ENCODE measurements around the gene PGF. TPM values are rescaled to one million over a fixed set of nuclear protein-coding genes. Genes with fewer than 3 reads are reported as not detected.

The PGF gene
- total RNA-seq, 1 experiment from 2014 or later = 82.3 TPM

DNA sequence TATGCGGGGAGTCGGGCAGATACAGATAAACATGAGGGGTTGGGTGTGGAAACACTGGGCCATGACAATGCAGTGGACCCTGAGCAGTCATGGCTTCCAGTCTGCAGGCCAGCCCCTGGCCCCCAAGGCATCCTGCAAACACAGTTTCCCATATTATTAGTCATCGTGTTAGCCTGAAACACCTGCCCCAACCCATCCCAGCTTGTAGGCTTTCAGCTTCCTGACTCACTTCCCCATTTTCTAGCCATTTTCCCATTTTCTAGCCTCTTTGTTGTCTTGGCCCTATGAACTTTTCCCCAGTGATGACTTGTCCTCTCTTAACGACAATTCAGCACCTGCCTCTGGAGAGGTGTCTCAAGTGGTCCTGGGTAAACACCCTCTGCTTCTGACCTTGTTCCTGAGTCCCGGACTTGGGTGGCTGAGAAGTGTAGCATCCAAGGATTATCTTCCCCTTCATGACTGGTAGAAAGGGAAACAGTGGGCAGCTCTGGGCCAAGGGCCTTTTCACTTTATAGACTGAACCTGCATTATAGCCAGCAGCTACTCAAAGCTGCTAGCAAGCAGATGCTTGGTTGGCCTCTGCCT is 4.3 kb upstream of the PGF start:
- peak; percentile 76 for DNase-seq (ENCODE audit: low read depth)

DNA sequence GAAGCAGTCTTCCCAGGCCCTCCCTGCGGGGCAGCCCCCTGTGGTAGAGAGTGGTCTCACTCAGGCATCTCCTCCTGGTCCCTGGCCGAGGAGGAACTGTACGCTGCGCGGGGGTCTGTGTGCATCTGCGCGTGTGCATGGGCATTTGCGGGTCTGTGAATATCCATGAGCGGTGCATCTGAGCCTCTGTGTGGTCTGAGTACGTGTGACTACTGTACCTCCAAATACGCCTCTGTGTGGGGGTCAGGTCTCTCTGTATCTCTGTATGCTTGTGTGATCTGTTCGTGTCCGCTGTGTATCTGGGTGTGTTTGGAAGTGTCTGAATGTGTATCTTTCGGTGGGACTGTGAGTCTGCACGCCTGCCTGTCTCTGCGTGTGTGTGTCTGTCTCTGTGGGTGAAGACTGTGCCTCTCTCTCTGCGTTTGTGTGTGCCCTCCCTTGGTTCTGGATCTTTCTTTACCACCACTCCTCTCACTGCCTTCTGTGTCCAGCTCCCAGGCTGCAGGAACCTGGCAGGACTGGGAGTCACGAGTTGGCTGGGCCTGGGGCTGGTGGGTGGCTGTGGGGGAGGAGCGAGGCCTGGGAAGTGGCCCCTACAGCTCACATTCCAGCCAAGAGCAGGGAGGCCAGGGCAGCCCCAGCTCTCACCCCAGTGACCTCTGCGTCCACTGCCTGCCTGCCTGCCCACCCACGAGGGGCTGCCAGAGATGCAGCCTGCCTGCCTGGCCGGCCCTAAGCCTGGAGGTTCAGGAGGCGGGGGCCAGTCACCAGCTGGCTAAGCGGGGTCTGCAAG is 1.1 kb upstream of the PGF start:
- DNase-seq (ENCODE audit: low read depth) = no peak

- DNase-seq (ENCODE audit: low read depth) = no peak
Observed at GRCh38 chr14:74956027-74956279, 556 bp upstream of the PGF start.

DNA sequence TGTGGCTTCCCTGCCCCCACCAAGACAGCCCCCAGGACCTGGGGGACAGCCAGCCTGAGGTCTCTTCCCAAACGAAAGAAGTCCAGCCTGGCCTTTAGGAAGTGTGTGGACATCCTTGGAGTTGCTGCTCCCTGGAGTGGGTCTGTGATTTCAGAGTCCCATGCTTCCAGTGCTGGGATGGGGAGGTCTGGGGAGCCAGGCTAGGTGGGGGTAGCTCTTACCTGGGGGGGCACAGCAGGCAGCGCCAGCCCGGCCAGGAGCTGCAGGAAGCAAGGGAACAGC is 509 bp downstream of the PGF start:
- DNase-seq (ENCODE audit: low read depth) = no peak

- DNase-seq (ENCODE audit: low read depth) = peak; percentile 37
Observed at GRCh38 chr14:74954232-74954946, 1.0 kb downstream of the PGF start.

- DNase-seq (ENCODE audit: low read depth) = no peak
Observed at GRCh38 chr14:74953686-74954085, 1.7 kb downstream of the PGF start.

DNA sequence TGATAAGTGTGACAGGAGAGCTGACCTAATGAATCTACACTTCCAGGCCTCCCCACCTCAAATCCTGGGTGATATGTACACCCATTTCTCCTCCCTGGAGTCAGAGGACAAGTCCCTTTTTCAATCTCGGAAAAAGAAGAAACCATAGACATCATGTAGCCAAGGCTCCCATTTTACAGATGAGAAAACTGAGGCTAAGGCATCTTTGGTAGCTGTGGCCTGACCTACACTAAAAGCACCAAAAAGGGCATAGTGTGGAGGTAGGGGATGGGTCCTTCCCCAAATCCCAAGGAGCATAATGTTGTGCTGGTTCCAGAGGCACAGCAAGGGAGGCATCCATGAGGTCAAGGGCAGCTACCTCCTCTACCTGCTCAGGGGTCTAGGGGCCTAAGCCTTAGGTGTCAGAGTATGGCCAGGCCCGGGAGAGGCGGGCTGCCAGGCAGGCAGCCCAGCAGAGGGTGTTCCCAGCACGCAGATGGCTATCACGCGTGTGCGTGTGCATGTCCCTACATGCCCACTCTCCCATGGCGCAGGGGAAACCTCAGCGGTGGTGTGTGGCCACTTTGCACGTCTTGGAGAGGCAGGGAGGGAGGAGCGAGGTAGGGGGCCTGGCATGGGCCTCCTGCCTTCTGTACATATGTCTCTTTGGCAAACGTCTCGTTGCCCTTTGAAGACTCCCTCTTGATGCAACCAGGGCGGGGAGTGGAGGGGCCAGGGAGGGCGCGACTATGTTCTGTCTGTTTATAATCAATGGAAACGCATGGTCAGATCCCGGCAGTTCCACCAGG is 2.5 kb downstream of the PGF start:
- no peak for DNase-seq (ENCODE audit: low read depth)

DNA sequence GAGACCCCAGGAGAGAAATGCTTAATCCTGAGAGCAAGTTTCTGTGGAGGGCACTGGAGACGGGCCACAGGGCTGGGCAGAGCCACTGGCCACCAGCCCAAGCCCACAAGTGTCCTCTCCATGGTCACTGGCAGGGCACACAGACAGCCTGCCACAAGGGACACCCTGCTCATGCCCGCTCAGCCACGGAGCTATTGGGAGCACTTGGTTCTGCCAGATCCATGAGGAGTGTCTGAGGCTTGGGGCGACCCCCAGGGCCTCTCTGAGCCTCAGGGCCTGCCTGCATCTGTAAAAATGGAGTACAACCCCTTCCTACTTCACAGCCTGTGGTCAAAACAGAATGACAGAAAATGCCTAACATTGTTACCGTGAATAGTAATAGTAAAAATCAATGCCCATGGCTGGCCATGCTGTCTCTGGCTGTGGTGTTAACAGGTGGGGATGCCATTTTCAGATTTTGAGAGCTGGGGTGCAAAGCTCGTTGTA is 3.2 kb downstream of the PGF start:
- no peak for DNase-seq (ENCODE audit: low read depth)

GRCh38 chr14:74951443-74952179 is 3.8 kb downstream of the PGF start:
- DNase-seq (ENCODE audit: low read depth) = no peak

GRCh38 chr14:74950795-74951442 is 4.5 kb downstream of the PGF start:
- no peak for DNase-seq (ENCODE audit: low read depth)

DNA sequence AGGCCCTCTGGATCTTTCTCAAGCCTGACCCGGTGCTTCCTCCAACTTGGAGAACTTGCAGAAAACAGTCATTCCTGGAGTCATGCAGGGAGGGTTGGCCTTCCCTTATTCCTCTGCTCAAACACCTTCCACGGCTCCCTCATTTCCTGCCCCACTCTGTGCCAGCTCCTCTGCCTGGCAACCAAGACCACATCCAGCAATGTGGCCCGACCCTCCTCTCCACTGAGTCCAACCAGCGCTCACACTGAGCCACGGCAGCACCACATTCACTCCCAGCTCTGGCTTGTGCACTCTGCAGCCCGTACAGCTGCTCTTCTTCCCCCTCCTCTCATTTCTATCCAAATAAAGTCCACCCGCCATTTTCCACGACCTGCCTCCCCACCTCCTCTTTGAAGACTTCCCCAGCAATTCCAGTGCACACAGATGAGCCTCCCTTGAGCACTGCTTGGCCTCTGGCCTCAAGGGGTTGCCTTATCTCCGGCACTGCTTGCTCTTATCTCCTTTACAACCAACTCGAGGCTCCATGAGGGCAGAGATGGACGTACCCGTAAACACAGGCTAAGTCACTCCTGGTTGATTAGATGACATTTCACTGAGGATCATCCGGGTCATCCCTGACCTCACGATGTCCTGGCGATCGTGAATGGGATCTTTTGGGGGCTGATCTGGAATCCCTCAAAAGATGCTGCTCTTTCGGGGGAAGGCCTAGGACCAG is 5.4 kb downstream of the PGF start:
- DNase-seq (ENCODE audit: low read depth) = no peak

GRCh38 chr14:74949191-74949601 is 6.2 kb downstream of the PGF start:
- no peak for DNase-seq (ENCODE audit: low read depth)

DNA sequence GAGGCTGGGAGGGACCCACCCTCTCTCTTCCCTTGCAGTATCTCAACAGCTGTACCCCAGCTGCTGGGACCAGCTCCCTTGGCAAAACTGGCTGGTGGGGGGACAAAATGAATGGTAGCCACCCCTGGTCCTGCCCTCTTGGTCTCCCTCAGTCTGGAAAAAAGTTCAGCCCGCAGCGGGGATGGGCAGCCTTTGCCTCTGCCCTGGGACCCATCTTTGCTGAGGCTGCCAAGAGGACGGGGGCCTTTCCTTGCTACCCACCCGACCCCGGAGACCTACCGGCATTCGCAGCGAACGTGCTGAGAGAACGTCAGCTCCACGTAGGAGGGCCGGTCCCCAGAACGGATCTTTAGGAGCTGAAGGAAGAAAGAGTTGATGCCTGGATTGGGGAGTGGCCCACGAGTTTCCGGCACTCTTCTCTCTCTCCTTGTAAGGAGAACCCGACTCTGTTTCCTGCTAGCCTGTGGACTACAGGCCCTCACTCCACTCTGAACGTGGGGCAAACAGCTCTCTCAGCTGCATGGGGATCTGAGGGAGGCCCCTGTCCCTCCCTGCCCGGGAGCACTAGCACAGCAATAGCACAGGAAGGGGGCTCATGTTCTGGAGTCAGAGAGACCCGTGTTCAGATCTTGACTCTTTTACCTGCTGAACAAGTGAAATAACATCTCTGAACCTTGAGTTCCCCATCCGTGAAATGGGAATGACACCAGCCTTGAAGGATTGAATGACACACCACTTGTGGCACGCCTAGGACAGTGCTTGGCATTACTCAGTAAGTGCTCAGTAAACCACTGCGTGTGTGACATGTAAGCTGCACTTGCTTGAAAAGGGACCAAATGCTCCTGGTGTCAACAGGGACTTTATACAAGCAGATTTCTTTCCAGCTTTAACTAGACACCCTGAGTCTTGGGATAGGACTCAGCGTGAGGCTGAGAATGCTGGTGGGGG is 6.9 kb downstream of the PGF start:
- no peak for DNase-seq (ENCODE audit: low read depth)

DNA sequence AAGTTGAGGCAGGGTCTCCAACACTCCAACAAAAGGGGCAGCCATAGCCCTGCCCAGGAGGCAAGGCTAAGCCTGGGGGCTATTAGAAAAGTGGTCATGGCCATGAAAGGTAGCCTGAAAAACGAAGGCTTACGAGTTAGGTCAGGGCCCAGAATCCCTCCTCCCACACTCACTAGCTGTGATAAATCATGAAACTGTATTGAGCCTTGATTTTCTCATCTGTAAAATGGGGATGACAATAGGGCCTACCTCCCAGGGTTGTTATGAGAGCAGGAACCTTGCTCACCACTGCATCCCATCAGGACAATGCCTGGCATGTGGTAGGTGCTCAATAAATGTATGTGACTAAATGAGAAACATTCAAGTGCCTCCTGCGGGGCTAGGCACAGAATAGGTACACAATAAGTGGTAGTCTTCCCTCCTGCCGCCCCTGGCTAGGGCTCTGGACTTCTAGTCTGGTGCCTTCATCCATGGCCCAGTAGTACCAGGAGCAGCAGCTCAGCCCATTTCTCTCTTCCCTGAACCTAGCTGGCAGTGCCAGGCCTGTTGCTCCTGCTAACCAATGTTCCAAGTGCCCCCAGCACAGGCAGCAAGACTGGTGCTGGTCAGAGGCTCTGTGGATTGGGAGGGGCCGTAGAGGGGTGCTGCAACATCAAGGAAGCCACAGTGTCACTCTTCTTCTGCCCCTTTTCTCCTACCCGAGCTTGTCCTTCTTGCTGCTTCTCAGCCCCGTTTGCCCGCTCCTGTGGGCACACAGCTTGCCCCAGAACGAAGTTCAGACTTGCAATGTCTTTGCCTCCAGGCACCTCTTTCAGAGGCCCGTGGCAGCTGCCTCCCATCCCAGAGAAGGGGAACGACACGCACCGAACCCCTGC is 7.8 kb downstream of the PGF start:
- DNase-seq (ENCODE audit: low read depth) = no peak

- no peak for DNase-seq (ENCODE audit: low read depth)
Observed at GRCh38 chr14:74946659-74947281, 8.6 kb downstream of the PGF start.

GRCh38 chr14:74945852-74946658 is 9.3 kb downstream of the PGF start:
- DNase-seq (ENCODE audit: low read depth) = peak; percentile 59
